HG03025 (cell line): ENCODE data around the gene EFEMP2.
"Not testable (repeated sequence)": the region's sequence is repeated elsewhere in the genome, so short reads cannot be mapped to it uniquely, and the experiment has no call there.

Source experiments
- ATAC-seq: cut with Tn5 transposase; IDR thresholded peaks from one replicate; pipeline ENCODE4 v1.9.1; 2021; ENCODE audit warnings: mild to moderate bottlenecking, moderate library complexity; ENCODE audit not compliant: unreplicated experiment, low FRiP score

The EFEMP2 gene

GRCh38 chr11:65833297-65834030 is 39.1 kb downstream of the EFEMP2 start, which contains the start of gene SNX32:
TSS of gene SNX32 (plus strand) at chr11:65833963. CDS start at chr11:65834066, 103 bp downstream.
- ATAC-seq = peak; percentile 90

DNA sequence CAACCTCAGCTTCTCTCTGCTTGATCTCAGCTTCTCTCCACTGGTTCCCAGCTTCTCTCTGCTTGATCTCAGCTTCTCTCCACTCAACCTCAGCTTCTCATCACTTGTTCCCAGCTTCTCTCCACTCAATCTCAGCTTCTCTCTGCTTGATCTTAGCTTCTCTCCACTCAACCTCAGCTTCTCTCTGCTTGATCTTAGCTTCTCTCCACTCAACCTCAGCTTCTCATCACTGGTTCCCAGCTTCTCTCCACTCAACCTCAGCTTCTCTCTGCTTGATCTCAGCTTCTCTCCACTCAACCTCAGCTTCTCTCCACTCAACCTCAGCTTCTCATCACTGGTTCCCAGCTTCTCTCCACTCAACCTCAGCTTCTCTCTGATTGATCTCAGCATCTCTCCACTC is 40.4 kb downstream of the EFEMP2 start:
- ATAC-seq = not testable (repeated sequence)

DNA sequence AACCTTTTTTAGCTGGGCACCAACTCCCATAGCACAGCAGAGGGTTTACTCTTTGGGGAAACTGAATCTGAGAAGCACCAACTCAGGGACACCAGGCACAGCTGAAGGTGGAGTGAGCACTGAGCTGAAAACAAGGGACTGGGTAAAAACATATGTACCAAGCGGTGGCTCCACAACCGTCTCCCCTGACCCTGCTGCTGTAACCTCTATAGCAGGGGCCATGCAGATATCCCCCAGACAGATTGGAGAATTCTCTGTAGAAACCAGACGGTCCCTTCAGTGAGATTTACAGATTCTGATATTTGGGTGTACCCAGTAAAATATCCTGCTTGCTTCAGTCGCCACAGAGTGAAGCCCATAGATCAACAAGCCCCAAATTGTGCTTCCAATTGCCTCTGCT is 43.1 kb downstream of the EFEMP2 start:
- no peak for ATAC-seq

GRCh38 chr11:65826984-65827735 is 45.4 kb downstream of the EFEMP2 start:
- no peak for ATAC-seq

DNA sequence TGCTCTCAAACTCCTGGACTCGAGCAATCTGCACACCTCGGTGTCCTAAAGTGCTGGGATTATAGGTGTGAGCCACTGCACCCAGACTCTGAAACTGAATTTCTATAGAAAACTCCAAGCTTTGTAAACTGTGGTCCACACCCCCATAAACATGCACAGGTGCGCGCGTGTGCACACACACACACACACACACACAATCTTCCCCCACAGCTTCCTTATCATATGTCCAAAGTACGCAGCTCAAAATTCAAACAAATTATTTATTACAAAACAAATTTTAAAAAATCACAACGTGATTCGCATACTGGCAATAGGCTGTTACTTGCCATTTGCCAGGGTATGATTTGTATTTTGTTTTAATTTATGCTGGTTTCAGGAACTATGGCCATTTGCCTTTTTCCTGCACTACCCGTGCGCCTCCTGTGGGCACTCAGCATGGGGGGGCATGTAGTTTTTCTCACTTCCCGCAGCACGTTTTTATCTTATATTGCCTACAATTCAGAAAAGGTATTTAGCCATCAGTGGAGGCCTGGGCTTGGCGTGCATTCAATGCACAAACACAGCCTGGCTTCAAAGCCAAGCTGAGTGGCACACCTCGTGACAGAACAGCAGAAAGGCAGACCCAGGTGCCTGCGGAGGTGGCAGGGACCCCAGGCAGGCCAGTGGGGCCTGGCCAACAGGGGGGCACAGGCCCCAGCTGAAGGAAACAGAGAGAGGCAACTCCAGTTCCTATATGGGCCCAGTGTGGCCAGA is 49.6 kb downstream of the EFEMP2 start:
- no peak for ATAC-seq

GRCh38 chr11:65821107-65821506 is 51.5 kb downstream of the EFEMP2 start:
- ATAC-seq = no peak

DNA sequence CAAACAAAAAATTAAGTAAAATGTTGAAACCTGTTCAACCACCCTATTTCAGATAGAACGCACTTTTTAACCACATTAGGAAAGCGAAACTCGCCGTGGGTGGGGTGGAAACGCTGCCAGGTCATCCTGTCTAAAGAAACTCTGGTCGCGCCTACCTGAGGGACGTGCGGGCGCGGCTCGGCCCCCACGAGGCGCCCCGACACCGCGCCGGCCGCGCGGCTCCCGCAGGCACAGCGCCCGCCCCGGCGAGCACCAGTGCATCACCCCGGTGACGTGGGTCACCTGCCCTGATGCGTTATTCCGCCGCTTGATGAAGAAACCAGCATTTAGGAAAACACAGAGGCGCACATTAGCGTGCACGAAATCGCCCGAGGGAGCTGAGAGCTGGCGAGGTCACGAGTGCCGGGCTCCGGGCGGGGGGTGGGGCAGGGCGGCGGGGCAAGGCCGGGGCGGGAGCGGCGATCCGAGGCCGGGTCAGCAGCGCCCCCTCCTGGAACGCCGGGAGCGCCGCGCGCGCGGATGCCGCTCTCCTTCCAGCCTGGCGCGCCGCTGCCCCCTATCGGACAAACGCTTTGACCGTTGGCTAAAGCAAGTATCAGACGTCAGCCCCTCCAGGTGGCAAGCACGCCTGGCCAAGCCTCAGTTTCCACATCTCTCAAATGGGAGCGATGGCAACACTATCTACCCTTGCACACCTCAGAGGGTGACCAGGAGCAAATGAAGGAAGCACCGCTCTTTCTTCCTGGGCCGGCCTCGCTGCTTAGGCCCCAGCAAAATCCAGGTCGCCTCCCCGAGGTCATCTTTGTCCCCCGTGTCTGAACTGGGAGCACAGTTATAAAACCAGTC is 54.5 kb downstream of the EFEMP2 start:
- ATAC-seq = peak; percentile 65

DNA sequence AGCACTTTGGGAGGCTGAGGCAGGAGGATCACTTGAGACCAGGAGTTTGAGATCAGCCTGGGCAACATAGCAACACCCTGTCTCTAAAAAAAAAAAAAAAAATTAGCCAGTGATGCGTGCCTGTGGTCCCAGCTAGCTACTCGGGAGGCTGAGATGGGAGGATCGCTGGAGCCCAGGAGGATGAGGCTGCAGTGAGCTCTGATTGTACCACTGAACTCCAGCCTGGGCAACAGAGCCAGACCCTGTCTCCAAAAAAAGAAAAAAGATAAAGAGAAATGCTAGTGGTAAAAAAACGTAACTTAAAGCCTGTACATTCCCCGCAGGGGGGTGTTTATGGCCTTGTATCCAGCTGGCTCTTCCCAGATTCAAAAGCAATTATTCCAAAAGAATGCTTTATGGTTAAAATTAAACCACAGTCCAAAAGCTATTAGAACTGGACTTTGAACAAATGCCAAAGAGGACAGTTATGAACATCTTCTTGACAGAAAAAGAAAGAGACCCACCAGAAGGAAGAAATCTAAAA is 55.2 kb downstream of the EFEMP2 start:
- ATAC-seq = no peak

DNA sequence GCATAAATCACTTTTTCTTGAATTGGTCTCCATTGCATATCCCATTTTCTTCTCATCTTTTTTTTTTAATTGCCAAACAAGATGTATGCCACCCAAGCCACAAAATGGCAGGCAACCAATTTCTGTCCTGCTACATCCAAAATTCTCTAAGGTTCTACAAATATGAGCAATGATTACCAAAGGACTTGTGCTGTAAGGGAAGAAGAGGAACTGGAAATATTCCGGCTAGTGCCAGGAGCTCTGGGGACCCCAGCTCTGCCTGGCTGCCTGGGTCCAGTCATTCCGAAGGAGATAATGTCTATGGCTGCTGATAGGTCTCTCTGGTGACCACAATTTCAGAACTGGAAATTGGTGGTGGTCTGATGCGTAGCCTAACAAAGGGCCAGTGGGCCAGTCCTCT is 55.9 kb downstream of the EFEMP2 start:
- ATAC-seq = no peak
